Activated naive CD4-positive, alpha-beta T cell treated with anti-CD3 and anti-CD28 coated beads, Interleukin-2, amount 10 ng/mL, durations not matched to agents 7 days and 5 days (primary cell): ENCODE results near the gene EXOC4.
"Not testable (repeated sequence)": the region's sequence is repeated elsewhere in the genome, so short reads cannot be mapped to it uniquely, and the experiment has no call there.

ENCODE experiments used
- CTCF ChIA-PET: fragments of 350-600 bp; sonication (Branson Sonifier 250); formaldehyde crosslinking; loops from one replicate; lab custom pipeline; 2021; ENCODE audit warnings: antibody characterized with exemption; lab: Charles Lee
- DNase-seq: peaks from one replicate; pipeline ENCODE4 v3.0.0-alpha.2; 2020
- H3K27ac Mint-ChIP-seq: one replicate; pipeline ENCODE4 v1.8.0; 2021; ENCODE audit warnings: mild to moderate bottlenecking, moderate library complexity, mixed read lengths
- H3K27me3 Mint-ChIP-seq: one replicate; pipeline ENCODE4 v1.8.0; 2021; ENCODE audit warnings: mild to moderate bottlenecking, mixed read lengths
- H3K36me3 Mint-ChIP-seq: one replicate; pipeline ENCODE4 v1.8.0; 2021; ENCODE audit warnings: mixed read lengths
- H3K4me1 Mint-ChIP-seq: one replicate; pipeline ENCODE4 v1.8.0; 2021; ENCODE audit warnings: mixed read lengths
- H3K4me3 Mint-ChIP-seq: one replicate; pipeline ENCODE4 v1.8.0; 2021; ENCODE audit warnings: mild to moderate bottlenecking, moderate library complexity, mixed read lengths
- H3K9me3 Mint-ChIP-seq: one replicate; pipeline ENCODE4 v1.8.0; 2021; ENCODE audit warnings: mixed read lengths

EXOC4 gene

DNA sequence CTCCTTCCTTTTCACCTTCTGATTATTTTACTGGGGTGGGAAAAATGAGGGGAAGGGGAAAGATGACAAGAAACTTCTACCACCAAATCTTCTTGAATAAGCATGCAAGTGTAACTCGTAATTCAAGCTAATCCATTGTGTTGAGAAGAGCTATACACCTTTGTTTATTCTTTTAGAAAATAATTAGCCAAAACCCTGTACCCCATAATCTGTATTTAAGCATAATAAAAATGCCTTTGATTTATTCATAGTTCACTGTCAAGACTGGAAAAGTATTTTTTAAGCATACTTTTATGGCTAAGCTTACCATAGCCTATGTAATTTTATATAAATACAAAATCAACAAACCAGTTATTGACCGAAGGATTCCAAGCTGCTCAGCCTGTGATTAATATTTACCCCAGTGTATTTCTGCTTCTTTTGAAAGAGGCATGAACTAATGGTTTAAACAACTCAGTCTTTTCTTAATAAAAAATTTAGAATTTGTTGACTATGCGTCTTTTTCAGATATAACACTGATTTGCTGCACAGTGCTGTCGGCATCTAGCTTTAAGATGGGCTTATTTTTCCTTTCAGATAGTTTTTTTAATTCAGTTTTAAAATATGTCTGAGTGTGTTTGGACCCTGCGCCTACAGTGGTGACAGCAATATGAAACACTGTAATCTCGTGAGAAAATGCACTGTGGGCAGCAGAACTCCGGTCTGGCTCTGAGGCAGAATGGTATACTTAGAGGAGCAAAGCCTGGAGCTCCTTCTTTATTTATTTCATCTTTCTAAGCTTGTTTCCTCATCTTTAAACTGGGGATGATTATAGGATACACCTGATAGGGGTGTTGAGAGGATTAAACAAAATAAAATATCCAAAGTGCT lies 635.4 kb downstream of the EXOC4 start:
- CTCF ChIA-PET, result interaction anchor here (0.6 kb wide), 1 partner anchor 285 kb away, joined by 3 read pairs; no protein-coding TSS in a partner anchor

GRCh38 chr7:133904776-133905175 lies 651.9 kb downstream of the EXOC4 start:
- no peaks in the 10 kb centered on the region for H3K4me1 Mint-ChIP-seq
- CTCF ChIA-PET, result no interaction called here
- DNase-seq, result no peak
- H3K36me3 Mint-ChIP-seq, result peaks cover 1% of the 10 kb centered on the region
- no peaks in the 10 kb centered on the region for H3K27me3 Mint-ChIP-seq
- H3K27ac Mint-ChIP-seq, result no peak overlapping the region
- no peak overlapping the region for H3K4me3 Mint-ChIP-seq
- H3K9me3 Mint-ChIP-seq, result peaks cover 2% of the 10 kb centered on the region

More for the DNA sequence above, 635.4 kb downstream of the EXOC4 start:
- Mint-ChIP-seq H3K27me3 (no peaks in the 10 kb centered on the region), H3K9me3 (peaks cover 2% of the 10 kb centered on the region), H3K36me3 (no peaks in the 10 kb centered on the region), H3K27ac (no peak overlapping the region), H3K4me1 (no peaks in the 10 kb centered on the region), H3K4me3 (no peak overlapping the region)
- DNase-seq, result no peak

DNA sequence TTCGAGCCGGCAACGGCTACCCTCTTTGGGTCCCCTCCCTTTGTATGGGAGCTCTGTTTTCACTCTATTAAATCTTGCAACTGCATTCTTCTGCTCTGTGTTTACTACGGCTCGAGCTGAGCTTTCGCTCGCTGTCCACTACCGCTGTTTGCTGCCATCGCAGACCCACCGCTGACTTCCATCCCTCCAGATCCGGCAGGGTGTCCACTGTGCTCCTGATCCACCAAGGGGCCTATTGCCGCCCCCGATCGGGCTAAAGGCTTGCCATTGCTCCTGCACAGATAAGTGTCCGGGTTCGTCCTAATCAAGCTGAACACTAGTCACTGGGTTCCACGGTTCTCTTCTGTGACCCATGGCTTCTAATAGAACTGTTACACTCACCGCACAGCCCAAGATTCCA lies 653.7 kb downstream of the EXOC4 start:
- CTCF ChIA-PET, H3K4me1 Mint-ChIP-seq: not testable (repeated sequence)

GRCh38 chr7:133910761-133911160 lies 657.9 kb downstream of the EXOC4 start:
- Mint-ChIP-seq H3K36me3 (no peaks in the 10 kb centered on the region), H3K4me1 (no peaks in the 10 kb centered on the region), H3K4me3 (no peak overlapping the region), H3K27ac (no peak overlapping the region), H3K9me3 (no peaks in the 10 kb centered on the region), H3K27me3 (no peaks in the 10 kb centered on the region)
- CTCF ChIA-PET, result no interaction called here
- DNase-seq, result no peak

More for the DNA sequence above, 653.7 kb downstream of the EXOC4 start:
- DNase-seq, H3K27ac Mint-ChIP-seq, H3K36me3 Mint-ChIP-seq, H3K27me3 Mint-ChIP-seq, H3K4me3 Mint-ChIP-seq, H3K9me3 Mint-ChIP-seq: not testable (repeated sequence)

GRCh38 chr7:133911724-133912123 lies 658.8 kb downstream of the EXOC4 start:
- Mint-ChIP-seq H3K4me1 (no peaks in the 10 kb centered on the region), H3K27me3 (no peaks in the 10 kb centered on the region), H3K36me3 (no peaks in the 10 kb centered on the region), H3K4me3 (no peak overlapping the region), H3K9me3 (no peaks in the 10 kb centered on the region), H3K27ac (no peak overlapping the region)
- CTCF ChIA-PET, result no interaction called here
- no peak for DNase-seq

DNA sequence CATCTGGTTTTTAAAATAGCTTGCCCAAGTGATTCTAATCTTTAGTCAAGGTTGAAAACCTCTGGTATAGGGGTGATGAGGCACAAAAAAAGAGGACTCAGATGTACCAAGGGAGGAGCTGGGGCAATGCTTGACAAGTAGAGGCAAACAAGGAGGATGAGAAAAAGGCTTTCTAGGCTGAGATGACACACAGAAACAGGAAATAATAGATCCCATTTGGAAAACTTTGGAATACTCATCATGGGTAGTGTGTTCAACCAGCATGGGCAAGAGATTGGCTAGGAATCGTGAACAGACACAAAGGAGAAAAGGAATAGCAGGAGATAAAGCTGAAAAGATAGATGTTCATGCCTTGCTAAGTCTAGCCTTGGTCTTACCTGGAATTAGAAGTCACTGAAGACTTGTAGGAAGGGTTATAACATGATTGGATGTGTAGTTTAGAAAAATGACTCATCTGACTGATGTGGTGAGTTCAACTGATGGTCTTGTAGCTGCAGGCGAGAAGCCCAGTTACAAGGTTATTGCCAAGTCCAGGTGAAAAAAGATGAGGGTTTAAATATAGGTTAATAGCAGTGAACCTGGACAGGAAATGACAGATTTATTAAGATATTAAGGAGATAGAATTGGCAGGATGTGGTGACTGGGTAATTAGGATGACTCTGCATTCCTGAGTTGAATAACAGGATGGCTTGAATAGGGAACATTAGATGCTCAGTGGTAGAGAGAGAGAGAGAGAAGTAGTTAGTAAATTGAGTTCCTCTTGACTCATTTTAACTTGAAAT lies 660.2 kb downstream of the EXOC4 start:
- H3K27me3 Mint-ChIP-seq, result no peaks in the 10 kb centered on the region
- no peak for DNase-seq
- CTCF ChIA-PET, result no interaction called here
- H3K36me3 Mint-ChIP-seq, result no peaks in the 10 kb centered on the region
- no peaks in the 10 kb centered on the region for H3K4me1 Mint-ChIP-seq
- H3K27ac Mint-ChIP-seq, result no peak overlapping the region
- H3K9me3 Mint-ChIP-seq, result no peaks in the 10 kb centered on the region
- no peak overlapping the region for H3K4me3 Mint-ChIP-seq

DNA sequence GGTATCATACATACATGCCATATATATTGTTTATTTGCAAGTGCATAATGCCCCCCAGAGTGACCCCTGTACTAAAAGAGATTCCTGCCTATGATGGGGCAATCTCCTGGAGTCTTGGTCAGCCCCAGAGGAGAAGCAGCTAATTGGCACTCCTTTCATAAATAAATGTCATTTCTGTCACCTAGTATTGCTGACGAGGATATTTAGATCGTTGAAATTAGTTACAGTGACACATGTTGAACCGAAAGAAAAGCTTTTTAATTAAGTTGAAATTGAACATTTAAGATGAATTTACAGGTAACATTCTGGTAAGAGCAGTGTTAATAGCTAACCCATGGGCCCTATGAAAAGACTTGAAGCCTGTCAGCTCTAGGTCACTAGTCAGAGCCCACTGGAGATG lies 663.7 kb downstream of the EXOC4 start:
- peaks cover 9% of the 10 kb centered on the region for H3K36me3 Mint-ChIP-seq

DNA sequence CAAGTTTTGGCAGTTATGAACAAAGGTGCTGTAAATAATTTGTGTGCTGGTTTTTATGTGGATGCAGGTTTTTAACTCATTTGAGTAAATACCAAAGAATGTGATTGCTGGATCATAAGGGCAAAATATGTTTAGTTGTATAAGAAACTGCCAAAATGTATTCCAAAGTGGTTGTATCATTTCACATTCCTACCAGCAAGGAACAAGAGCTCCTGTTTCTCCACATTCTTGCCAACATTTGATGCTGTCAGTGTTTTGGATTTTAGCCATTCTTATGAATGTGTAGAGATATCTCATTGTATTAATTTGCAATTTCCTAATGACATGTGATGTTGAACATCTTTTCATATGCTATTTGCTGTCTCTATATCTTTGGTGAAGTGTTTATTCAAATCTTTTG lies 666.9 kb downstream of the EXOC4 start:
- Mint-ChIP-seq H3K4me1 (no peaks in the 10 kb centered on the region), H3K9me3 (peaks cover 11% of the 10 kb centered on the region), H3K36me3 (peaks cover 11% of the 10 kb centered on the region), H3K27ac (no peak overlapping the region), H3K4me3 (no peak overlapping the region), H3K27me3 (no peaks in the 10 kb centered on the region)
- CTCF ChIA-PET, result no interaction called here
- DNase-seq, result no peak

More for the DNA sequence above, 663.7 kb downstream of the EXOC4 start:
- Mint-ChIP-seq H3K9me3 (peaks cover 4% of the 10 kb centered on the region), H3K4me1 (no peaks in the 10 kb centered on the region), H3K4me3 (no peak overlapping the region), H3K27ac (no peak overlapping the region), H3K27me3 (no peaks in the 10 kb centered on the region)
- DNase-seq, result no peak
- CTCF ChIA-PET, result no interaction called here

DNA sequence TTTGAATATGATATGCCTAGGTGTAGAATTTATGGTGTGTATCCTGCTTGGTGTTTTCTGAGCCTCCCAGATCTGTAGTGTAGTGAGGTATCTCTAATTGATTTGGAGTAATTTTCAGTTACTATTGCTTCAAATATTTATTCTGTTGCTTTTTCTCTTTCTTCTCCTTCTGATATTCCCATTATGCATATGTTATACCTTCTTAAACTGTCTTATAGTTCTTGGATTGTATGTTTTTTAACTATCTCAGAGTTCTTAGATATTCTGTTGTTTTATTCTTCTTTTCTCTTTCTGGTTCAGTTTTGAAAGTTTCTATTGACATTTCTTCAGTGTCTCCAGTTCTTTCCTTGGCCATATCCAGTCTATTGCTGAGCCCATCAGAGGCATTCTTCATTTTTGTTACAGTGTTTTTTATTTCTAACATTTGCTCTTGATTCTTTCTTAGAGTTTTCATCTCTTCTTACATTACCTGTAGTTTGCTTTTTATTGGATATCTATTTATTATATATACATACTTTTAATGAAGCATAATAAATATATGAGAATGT lies 668.8 kb downstream of the EXOC4 start:
- DNase-seq, result no peak
- H3K4me3 Mint-ChIP-seq, result no peak overlapping the region
- H3K36me3 Mint-ChIP-seq, result peaks cover 11% of the 10 kb centered on the region
- H3K4me1 Mint-ChIP-seq, result no peaks in the 10 kb centered on the region
- peaks cover 11% of the 10 kb centered on the region for H3K9me3 Mint-ChIP-seq
- CTCF ChIA-PET, result no interaction called here
- no peaks in the 10 kb centered on the region for H3K27me3 Mint-ChIP-seq
- no peak overlapping the region for H3K27ac Mint-ChIP-seq

- CTCF ChIA-PET, result no interaction called here
- no peak for DNase-seq
- Mint-ChIP-seq H3K27ac (no peak overlapping the region), H3K4me1 (no peaks in the 10 kb centered on the region), H3K27me3 (no peaks in the 10 kb centered on the region), H3K4me3 (no peak overlapping the region), H3K9me3 (peaks cover 11% of the 10 kb centered on the region), H3K36me3 (peaks cover 11% of the 10 kb centered on the region)
Observed at GRCh38 chr7:133923974-133924373, 671.1 kb downstream of the EXOC4 start.

DNA sequence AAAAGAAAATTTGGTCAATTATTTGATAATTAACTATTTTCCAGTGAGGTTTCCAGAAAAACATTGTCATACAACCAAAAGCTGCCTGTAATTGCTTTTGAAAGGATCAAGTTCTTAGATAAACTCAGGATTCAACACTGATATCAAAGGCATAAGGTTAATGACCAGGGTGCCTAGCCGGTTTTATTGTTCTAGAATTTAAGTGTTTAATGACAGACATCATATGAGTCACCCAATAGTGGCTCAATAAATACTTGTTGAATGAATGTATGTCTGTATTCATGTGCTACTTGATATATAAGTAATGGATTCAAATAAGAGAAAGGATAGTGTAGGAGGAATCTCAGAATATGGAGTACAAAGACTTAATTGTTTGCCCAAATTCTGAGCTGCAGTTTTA lies 678.2 kb downstream of the EXOC4 start:
- no peak overlapping the region for H3K27ac Mint-ChIP-seq
- CTCF ChIA-PET, result no interaction called here
- no peaks in the 10 kb centered on the region for H3K36me3 Mint-ChIP-seq

DNA sequence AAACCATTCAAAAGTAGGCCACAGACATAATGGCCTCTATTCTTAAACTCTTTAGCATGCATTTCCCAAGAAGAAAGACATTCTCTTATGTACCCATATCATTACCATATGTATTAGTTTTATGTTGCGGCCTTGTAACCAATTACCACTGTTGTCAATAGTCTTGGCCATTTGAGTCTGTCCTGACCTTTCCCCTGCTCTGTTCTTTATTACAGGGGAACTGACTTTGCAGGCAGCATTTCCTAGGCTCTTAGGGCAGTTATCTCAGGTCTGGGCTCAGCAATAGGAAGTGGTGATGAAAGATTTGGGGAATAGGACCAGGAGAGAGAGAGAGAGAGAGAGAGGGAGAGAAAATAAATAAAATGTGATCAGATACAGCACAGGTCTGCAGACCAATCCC lies 679.7 kb downstream of the EXOC4 start:
- CTCF ChIA-PET, result no interaction called here

More for the DNA sequence above, 678.2 kb downstream of the EXOC4 start:
- Mint-ChIP-seq H3K27me3 (no peaks in the 10 kb centered on the region), H3K4me1 (no peaks in the 10 kb centered on the region), H3K9me3 (no peaks in the 10 kb centered on the region), H3K4me3 (no peak overlapping the region)
- DNase-seq, result no peak

GRCh38 chr7:133934262-133934976 lies 681.5 kb downstream of the EXOC4 start:
- Mint-ChIP-seq H3K27ac (no peak overlapping the region), H3K4me3 (no peak overlapping the region), H3K9me3 (no peaks in the 10 kb centered on the region), H3K27me3 (no peaks in the 10 kb centered on the region), H3K36me3 (no peaks in the 10 kb centered on the region), H3K4me1 (no peaks in the 10 kb centered on the region)
- CTCF ChIA-PET, result no interaction called here
- no peak for DNase-seq

More for the DNA sequence above, 679.7 kb downstream of the EXOC4 start:
- Mint-ChIP-seq H3K4me1 (no peaks in the 10 kb centered on the region), H3K27me3 (no peaks in the 10 kb centered on the region), H3K4me3 (no peak overlapping the region), H3K9me3 (no peaks in the 10 kb centered on the region), H3K27ac (no peak overlapping the region), H3K36me3 (no peaks in the 10 kb centered on the region)
- DNase-seq, result no peak

GRCh38 chr7:133934977-133935330 lies 682.1 kb downstream of the EXOC4 start:
- CTCF ChIA-PET, result no interaction called here
- no peak overlapping the region for H3K4me3 Mint-ChIP-seq
- DNase-seq, result no peak
- H3K9me3 Mint-ChIP-seq, result no peaks in the 10 kb centered on the region
- H3K36me3 Mint-ChIP-seq, result no peaks in the 10 kb centered on the region
- H3K27ac Mint-ChIP-seq, result no peak overlapping the region
- no peaks in the 10 kb centered on the region for H3K27me3 Mint-ChIP-seq
- no peaks in the 10 kb centered on the region for H3K4me1 Mint-ChIP-seq
